KMS-11 (cell line): Measurements from ENCODE around the gene MOSMO.
A peak's percentile ranks its signal among the peaks of the same experiment; 100 is the strongest.
"Not testable (repeated sequence)": the region's sequence is repeated elsewhere in the genome, so short reads cannot be mapped to it uniquely, and the experiment has no call there.

ENCODE experiments used
- H2AFZ ChIP-seq: fragments of 200-600 bp; sonication (generic); 2 replicates; pipeline ENCODE4 v1.6.1; 2016; ENCODE audit warnings: antibody characterized with exemption, mixed run types, low read depth
- H3K27ac ChIP-seq: fragments of 200-600 bp; sonication (generic); 2 replicates; pipeline ENCODE4 v1.6.1; 2016; ENCODE audit warnings: mild to moderate bottlenecking, mixed run types
- H3K27me3 ChIP-seq: fragments of 200-600 bp; sonication (generic); 2 replicates; pipeline ENCODE4 v1.6.1; 2017; ENCODE audit warnings: mild to moderate bottlenecking, low read depth, mixed run types, moderate library complexity; ENCODE audit not compliant: insufficient read depth
- H3K36me3 ChIP-seq: fragments of 200-600 bp; sonication (generic); 2 replicates; pipeline ENCODE4 v1.6.1; 2017; ENCODE audit warnings: mild to moderate bottlenecking, mixed run types; ENCODE audit not compliant: insufficient read depth
- H3K4me1 ChIP-seq: fragments of 200-600 bp; sonication (generic); 2 replicates; pipeline ENCODE4 v1.6.1; 2016; ENCODE audit warnings: mild to moderate bottlenecking, low read depth, mixed run types; ENCODE audit not compliant: poor library complexity, severe bottlenecking
- H3K4me2 ChIP-seq: fragments of 200-600 bp; sonication (generic); 2 replicates; pipeline ENCODE4 v1.7.0; 2016; ENCODE audit warnings: mild to moderate bottlenecking, mixed run types
- H3K4me3 ChIP-seq: fragments of 200-600 bp; sonication (generic); IDR thresholded peaks from 2 replicates; pipeline ENCODE4 v1.6.1; 2017; ENCODE audit warnings: low read depth, low read length, mixed read lengths; ENCODE audit not compliant: insufficient read depth
- H3K79me2 ChIP-seq: fragments of 200-600 bp; sonication (generic); 2 replicates; pipeline ENCODE4 v1.6.1; 2016; ENCODE audit warnings: low read depth, mixed run types; ENCODE audit not compliant: insufficient read depth
- H3K9ac ChIP-seq: fragments of 200-600 bp; sonication (generic); 2 replicates; pipeline ENCODE4 v1.6.1; 2016; ENCODE audit warnings: mild to moderate bottlenecking, mixed run types
- H4K20me1 ChIP-seq: fragments of 200-600 bp; sonication (generic); 2 replicates; pipeline ENCODE4 v1.6.1; 2016; ENCODE audit warnings: mild to moderate bottlenecking, mixed run types; ENCODE audit not compliant: insufficient read depth
- CTCF ChIP-seq: fragments of 200-600 bp; sonication (generic); conservative IDR thresholded peaks from 2 replicates; pipeline ENCODE4 v1.6.1; 2017; ENCODE audit warnings: low read depth, mild to moderate bottlenecking, antibody characterized with exemption, low read length, moderate library complexity, mixed read lengths

MOSMO gene

DNA sequence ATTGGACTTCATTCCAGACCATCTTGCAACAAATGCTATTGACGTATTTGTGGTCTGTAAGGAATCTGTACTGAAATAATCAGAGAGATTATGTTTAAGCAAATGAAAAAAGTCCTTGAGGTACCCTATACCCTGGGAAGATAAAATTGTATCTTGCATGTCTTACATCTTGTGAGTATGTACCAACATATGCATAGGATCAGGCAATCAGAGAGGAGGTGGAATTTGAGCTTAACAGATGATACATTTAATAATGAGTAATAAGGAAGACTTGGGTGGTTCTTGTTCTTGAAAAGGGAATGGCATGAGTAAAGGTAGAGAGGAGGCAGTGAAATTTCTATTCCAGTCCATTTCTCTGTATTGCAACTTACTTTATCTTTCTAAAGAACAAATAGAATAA lies 10.6 kb downstream of the MOSMO start:
- no peak overlapping the region for H3K27ac ChIP-seq
- H3K4me3 ChIP-seq, result no peak overlapping the region
- H3K9ac ChIP-seq, result no peak overlapping the region
- H3K4me1 ChIP-seq, result peaks cover 29% of the 10 kb centered on the region
- no peaks in the 10 kb centered on the region for H3K27me3 ChIP-seq
- TF ChIP-seq CTCF, result no peak
- H3K79me2 ChIP-seq, result peaks cover 16% of the 10 kb centered on the region; the same call in 1 of the 2 replicates
- H3K4me2 ChIP-seq, result no peak overlapping the region
- no peak overlapping the region for H2AFZ ChIP-seq
- H3K36me3 ChIP-seq, result no peaks in the 10 kb centered on the region
- H4K20me1 ChIP-seq, result no peaks in the 10 kb centered on the region

GRCh38 chr16:22022151-22022550 lies 14.2 kb downstream of the MOSMO start:
- Histone ChIP-seq H3K79me2 (peaks cover 39% of the 10 kb centered on the region; the same call in 1 of the 2 replicates), H3K27ac (no peak overlapping the region), H3K36me3 (no peaks in the 10 kb centered on the region), H3K4me1 (peaks cover 51% of the 10 kb centered on the region), H4K20me1 (no peaks in the 10 kb centered on the region), H2AFZ (no peak overlapping the region), H3K4me2 (no peak overlapping the region; the same call in 1 of the 2 replicates), H3K27me3 (no peaks in the 10 kb centered on the region), H3K9ac (no peak overlapping the region), H3K4me3 (no peak overlapping the region)
- TF ChIP-seq CTCF, result no peak

DNA sequence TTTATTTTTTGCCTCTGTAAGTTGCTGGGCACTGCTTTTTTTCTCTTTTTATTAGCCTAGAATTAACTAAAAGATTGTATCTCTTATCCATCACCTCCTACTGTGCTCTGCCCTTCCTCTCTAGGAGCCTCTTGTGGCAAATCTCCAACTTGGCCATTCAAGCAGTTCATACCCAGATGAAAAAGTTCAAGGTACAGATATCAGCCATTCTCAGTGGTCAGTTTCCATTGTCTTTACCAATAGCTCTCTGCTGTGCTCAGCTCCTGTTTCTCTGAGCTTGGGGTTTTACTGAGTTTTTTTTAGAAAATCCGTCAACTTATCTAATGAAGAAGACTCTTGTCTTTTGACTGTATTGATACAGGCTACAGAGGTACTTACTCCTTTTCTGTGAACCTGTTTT lies 15.6 kb downstream of the MOSMO start:
- Histone ChIP-seq H3K4me1 (peaks cover 55% of the 10 kb centered on the region), H4K20me1 (no peaks in the 10 kb centered on the region; the same call in 1 of the 2 replicates), H3K79me2 (peaks cover 31% of the 10 kb centered on the region; the same call in 1 of the 2 replicates), H3K9ac (no peak overlapping the region), H3K4me2 (peak overlapping the region; percentile 96), H3K27me3 (no peaks in the 10 kb centered on the region), H3K27ac (peak overlapping the region; percentile 19; the same call in 1 of the 2 replicates), H3K36me3 (no peaks in the 10 kb centered on the region), H2AFZ (no peak overlapping the region), H3K4me3 (no peak overlapping the region)
- TF ChIP-seq CTCF, result no peak

- H4K20me1 ChIP-seq, H3K36me3 ChIP-seq, H2AFZ ChIP-seq, H3K9ac ChIP-seq, H3K27ac ChIP-seq, H3K4me3 ChIP-seq, H3K4me2 ChIP-seq, H3K27me3 ChIP-seq: not testable (repeated sequence)
- Histone ChIP-seq H3K79me2 (peaks cover 28% of the 10 kb centered on the region; the same call in 1 of the 2 replicates), H3K4me1 (peaks cover 55% of the 10 kb centered on the region)
Observed at GRCh38 chr16:22024785-22025184, 16.9 kb downstream of the MOSMO start.

DNA sequence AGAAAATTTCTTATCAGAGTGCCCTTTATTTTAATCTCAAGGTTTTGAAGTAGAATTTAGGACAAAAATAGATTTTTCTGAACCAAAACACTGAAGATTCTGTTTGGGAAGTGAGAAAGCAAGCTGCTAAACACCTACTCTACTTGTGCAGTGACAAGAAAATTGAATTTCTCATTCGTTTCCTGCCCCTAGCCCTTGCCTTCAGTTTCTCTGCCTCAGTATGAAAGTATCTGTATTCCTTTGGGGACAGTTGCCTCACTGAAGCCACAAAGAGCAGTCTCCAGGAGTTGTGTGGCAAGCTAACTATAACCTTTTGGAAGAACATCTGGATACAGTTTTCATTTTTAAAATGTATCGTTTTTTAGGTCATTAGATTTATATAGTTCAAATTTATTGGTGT lies 19.7 kb downstream of the MOSMO start:
- Histone ChIP-seq H3K36me3 (no peaks in the 10 kb centered on the region), H3K4me1 (peaks cover 52% of the 10 kb centered on the region), H3K4me2 (no peak overlapping the region), H3K27me3 (no peaks in the 10 kb centered on the region), H3K79me2 (peaks cover 28% of the 10 kb centered on the region; the same call in 1 of the 2 replicates), H3K27ac (no peak overlapping the region), H4K20me1 (no peaks in the 10 kb centered on the region; the same call in 1 of the 2 replicates), H3K9ac (no peak overlapping the region), H3K4me3 (no peak overlapping the region), H2AFZ (no peak overlapping the region)
- no peak for TF ChIP-seq CTCF
